Left ventricle myocardium superior (tissue), 1 donor: ENCODE measurements around the gene SLC35B3. TPM values are rescaled to one million over a fixed set of nuclear protein-coding genes. Genes with fewer than 3 reads are reported as not detected.
"Not testable (repeated sequence)": the region's sequence is repeated elsewhere in the genome, so short reads cannot be mapped to it uniquely, and the experiment has no call there.

Source experiments
- ATAC-seq: fragments of 200-7000 bp; cut with Tn5 transposase; one replicate; pipeline ENCODE4 v1.9.1; 2020; ENCODE audit warnings: mild to moderate bottlenecking, moderate library complexity
- DNase-seq: peaks from one replicate; pipeline ENCODE4 v3.0.0-alpha.2; 2020
- intact Hi-C: fragments of 100-400 bp; cut with micrococcal nuclease; formaldehyde crosslinking; loops from one replicate; pipeline ENCODE4 v1.11.0; 2022
- long read RNA-seq: library from polyadenylated mRNA; unstranded; transcript quantifications from one replicate; pipeline ENCODE4 v2.0.0, GENCODE V29; 2021
- total RNA-seq: library from RNA; stranded (reverse); fragmentation: NEBNext Ultra II Directional; extraction: Animal tissue kit (Norgen Biotek cat#: 25700); gene quantifications from one replicate; pipeline ENCODE4 v1.2.1, GENCODE V29; 2021
- donor health status: DM: no; HTN: yes; CAD: no; lungs with severe emphysema.

SLC35B3 gene
- total RNA-seq, result 8.2 TPM
- long read RNA-seq, partial matches to known transcripts, result 1 of 16 reads
- long read RNA-seq, other reads (novel, unspliced or antisense), result 11 of 16 reads

- DNase-seq (peak; percentile 99), ATAC-seq (peak; percentile 100)
- intact Hi-C loops, result no loop called here
These were observed at the start of gene SLC35B3 for GRCh38 chr6:8435093-8435844. Gene SLC35B3, minus strand, starts transcription at chr6:8435545.

- DNase-seq, result no peak
- intact Hi-C loops, result no loop called here
- no peak for ATAC-seq
These were observed 48.3 kb upstream of the SLC35B3 start for GRCh38 chr6:8483650-8484049.

- no peak for ATAC-seq
These were observed 46.4 kb upstream of the SLC35B3 start for GRCh38 chr6:8481727-8482126.

GRCh38 chr6:8478418-8478817 is 43.1 kb upstream of the SLC35B3 start:
- ATAC-seq, result no peak
- intact Hi-C loops, result no loop called here
- DNase-seq, result no peak

More at GRCh38 chr6:8481727-8482126, 46.4 kb upstream of the SLC35B3 start:
- no peak for DNase-seq
- intact Hi-C loops, result no loop called here

GRCh38 chr6:8476656-8477055 is 41.3 kb upstream of the SLC35B3 start:
- ATAC-seq, result no peak
- no peak for DNase-seq
- intact Hi-C loops, result no loop called here

- intact Hi-C loops, result no loop called here
- DNase-seq (no peak), ATAC-seq (no peak)
These were observed 33.4 kb upstream of the SLC35B3 start for GRCh38 chr6:8468552-8469356.

GRCh38 chr6:8462694-8463093 is 27.3 kb upstream of the SLC35B3 start:
- intact Hi-C loops, result no loop called here
- no peak for DNase-seq
- peak; percentile 29 for ATAC-seq

GRCh38 chr6:8462169-8462568 is 26.8 kb upstream of the SLC35B3 start:
- intact Hi-C loops, result no loop called here
- ATAC-seq, result peak; percentile 95
- no peak for DNase-seq

- no peak for DNase-seq
- ATAC-seq, result no peak
- intact Hi-C loops, result no loop called here
These were observed 11.0 kb upstream of the SLC35B3 start for GRCh38 chr6:8446391-8446790.

GRCh38 chr6:8445930-8446329 is 10.6 kb upstream of the SLC35B3 start:
- intact Hi-C loops, ATAC-seq, DNase-seq: not testable (repeated sequence)

GRCh38 chr6:8442150-8442549 is 6.8 kb upstream of the SLC35B3 start:
- DNase-seq (no peak), ATAC-seq (no peak)
- intact Hi-C loops, result no loop called here

GRCh38 chr6:8441452-8441851 is 6.1 kb upstream of the SLC35B3 start:
- intact Hi-C loops, result no loop called here
- peak; percentile 85 for ATAC-seq
- no peak for DNase-seq

- ATAC-seq (no peak), DNase-seq (no peak)
- intact Hi-C loops, result no loop called here
These were observed 4.4 kb upstream of the SLC35B3 start for GRCh38 chr6:8439601-8440268.

GRCh38 chr6:8437813-8438212 is 2.5 kb upstream of the SLC35B3 start:
- no peak for DNase-seq
- intact Hi-C loops, result no loop called here
- ATAC-seq, result no peak

- intact Hi-C loops, result no loop called here
- no peak for ATAC-seq
- DNase-seq, result no peak
These were observed 1.6 kb upstream of the SLC35B3 start for GRCh38 chr6:8436966-8437365.

GRCh38 chr6:8435845-8436168 is 462 bp upstream of the SLC35B3 start:
- peak; percentile 74 for ATAC-seq
- no peak for DNase-seq
- intact Hi-C loops, result no loop called here

GRCh38 chr6:8434727-8435092 is 635 bp downstream of the SLC35B3 start:
- peak; percentile 2 for ATAC-seq
- no peak for DNase-seq
- intact Hi-C loops, result no loop called here

GRCh38 chr6:8432614-8433013 is 2.7 kb downstream of the SLC35B3 start:
- DNase-seq, result no peak
- ATAC-seq, result no peak
- intact Hi-C loops, result no loop called here

GRCh38 chr6:8429821-8430220 is 5.5 kb downstream of the SLC35B3 start:
- intact Hi-C loops, result no loop called here
- ATAC-seq (no peak), DNase-seq (no peak)

- ATAC-seq, DNase-seq, intact Hi-C loops: not testable (repeated sequence)
These were observed 8.8 kb downstream of the SLC35B3 start for GRCh38 chr6:8426544-8426943.
